Endometrial microvascular endothelial cells (primary cell): Measurements from ENCODE around the gene AUP1. TPM values are rescaled to one million over a fixed set of nuclear protein-coding genes. Genes with fewer than 3 reads are reported as not detected.
"Not testable (repeated sequence)": the region's sequence is repeated elsewhere in the genome, so short reads cannot be mapped to it uniquely, and the experiment has no call there.

ENCODE experiments used
- in situ Hi-C: cut with HindIII; loops from 2 replicates; pipeline ENCODE4 v1.10.0; 2017; ENCODE audit warnings: low sequenced_read_pairs, low pct_unique_long_range_greater_than_20kb; ENCODE audit errors: inconsistent ontology term
- total RNA-seq: library from RNA; depleted of rRNA; stranded (reverse); fragments of >200 nt; gene quantifications from one replicate; pipeline ENCODE4 v1.2.3, GENCODE V29; 2015; ENCODE audit errors: inconsistent ontology term

AUP1 gene
- total RNA-seq, 1 donor from 2014 or later = 135 TPM

DNA sequence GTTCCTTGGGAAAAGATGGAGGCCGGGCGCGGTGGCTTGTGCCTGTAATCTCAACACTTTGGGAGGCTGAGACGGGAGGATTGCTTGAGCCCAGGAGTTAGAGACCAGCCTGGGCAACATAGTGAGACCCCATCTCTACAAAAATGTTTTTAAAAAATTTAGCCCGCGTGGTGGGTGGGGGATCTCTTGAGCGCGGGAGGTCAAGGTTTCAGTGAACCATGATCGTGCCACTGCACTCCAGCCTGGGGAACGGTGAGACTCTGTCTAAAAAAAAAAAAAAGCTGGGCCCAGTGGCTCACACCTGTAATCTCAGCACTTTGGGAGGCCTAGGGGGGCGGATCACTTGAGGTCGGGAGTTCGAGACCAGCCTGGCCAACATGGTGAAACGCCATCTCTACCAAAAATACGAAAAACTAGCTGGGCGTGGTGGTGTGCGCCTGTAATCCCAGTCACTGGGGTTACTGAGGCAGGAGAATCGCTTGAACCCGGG, 45.8 kb downstream of the AUP1 start:
- in situ Hi-C loops = not testable (repeated sequence)

DNA sequence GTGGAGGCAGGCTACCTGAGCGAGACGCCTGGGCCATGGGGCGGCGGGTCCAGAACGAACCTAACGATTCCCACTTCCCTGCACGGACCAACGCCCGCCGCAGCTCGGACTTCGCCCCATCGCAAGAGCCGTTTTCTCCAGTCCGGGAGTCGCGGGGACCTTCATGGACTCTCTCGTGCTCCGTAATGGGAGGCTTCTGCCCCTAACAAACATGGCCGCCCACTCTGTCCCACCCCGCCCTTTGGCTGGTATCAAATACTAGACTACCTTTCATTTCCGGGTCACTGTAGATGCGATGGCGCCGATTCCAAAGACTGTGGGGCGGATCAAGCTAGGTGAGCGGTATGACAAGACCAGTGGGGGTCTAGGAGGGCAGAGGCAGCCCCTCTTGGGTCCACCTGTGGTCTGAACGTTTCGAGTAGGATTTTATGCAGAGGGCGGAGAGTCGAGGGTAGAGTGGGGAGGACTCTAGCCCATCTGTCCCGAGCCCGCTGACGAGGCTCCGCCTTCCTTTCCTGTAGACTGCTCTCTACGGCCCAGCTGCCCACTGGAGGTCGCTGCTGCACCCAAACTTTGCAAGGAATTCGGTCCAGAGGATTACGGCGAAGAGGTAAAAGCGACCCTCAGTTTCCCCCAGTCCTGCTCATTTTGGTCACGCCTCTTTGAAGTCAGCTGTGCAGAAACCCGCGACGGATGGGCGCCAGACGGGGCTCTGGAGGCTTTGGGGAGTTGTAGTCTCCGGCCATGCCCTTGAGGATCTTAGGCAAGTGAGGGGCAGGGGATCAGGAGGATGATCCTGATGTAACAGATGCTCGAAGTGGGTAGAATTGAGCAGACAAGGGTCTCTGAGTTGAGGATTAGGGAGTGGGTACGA, 46.5 kb downstream of the AUP1 start, which contains the start of the genes CCDC142 and TTC31:
TSS of gene CCDC142 (minus strand) at position 198 of the 874 bp plus-strand sequence. CDS start at position 37, 161 bp downstream.
TSS of gene TTC31 (plus strand) at position 281 of the 874 bp plus-strand sequence. CDS start at position 296, 15 bp downstream.
- in situ Hi-C loops = no loop called here

DNA sequence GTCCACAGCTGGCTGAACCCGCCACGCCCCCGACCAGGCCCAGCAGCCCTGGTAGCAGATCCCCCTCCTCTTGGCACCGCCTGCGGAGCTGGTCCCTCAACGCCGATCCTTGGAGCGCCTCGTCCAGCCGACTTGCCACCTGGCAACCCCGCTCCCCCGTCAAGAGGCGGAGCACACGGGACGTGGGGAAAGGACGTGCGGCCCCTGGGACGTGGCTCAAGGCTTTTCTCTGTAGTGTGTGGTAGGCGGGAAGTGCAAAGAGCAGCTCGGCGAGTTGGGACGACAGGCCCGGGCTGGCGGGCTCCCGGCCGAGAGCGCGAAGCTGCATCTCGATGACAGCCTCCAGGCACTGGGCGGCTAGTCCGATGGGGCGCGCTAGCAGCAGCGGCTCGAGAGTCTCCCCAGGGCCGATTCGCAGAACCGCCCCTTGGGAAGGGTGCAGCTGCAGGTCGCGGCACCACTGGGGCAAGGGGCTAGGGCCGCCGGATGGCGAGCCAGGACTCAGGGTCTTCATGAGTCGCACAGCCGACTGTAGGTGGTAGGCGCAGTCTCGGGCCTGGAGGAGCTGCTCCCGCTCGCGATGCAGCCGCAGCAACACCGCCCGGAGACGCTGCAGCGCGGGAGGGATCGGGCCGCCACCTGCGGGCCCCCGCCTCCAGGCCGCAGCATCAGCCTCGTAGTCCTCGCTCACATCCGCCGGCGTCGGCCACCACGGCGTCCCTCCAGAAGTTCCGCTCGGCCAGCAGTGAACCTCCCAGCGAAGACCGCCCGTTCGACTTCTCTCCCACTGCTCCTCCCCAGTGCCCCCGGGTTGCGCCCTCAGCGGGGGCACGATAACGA, 47.3 kb downstream of the AUP1 start:
- in situ Hi-C loops = no loop called here

DNA sequence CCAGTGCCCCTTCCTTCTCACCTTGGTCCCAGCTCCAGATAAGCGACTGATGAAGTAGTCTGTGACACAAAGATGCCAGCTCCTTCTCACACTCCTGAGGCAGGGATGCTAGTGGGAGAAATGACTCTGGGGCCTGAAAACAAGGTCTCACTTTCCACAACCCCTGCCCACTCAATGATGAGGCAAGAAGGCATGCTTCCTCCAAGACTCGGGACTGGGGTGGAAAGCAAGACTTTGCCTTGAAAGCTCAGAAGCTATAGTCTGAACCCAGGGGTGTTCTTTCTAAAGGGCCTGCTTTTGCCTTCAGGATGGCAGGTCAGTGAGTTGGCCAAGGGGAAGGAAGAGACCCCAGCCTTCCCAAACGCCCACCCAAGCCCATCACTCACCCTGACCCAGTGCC, 48.1 kb downstream of the AUP1 start:
- in situ Hi-C loops = no loop called here

Other genes starting within 250 kb of the AUP1 start
- 0.37 TPM for gene SLC4A5, start 186.3 kb downstream of the AUP1 start, total RNA-seq
- 121 TPM for gene DCTN1, start 149.4 kb downstream of the AUP1 start, total RNA-seq
- 0.46 TPM for gene C2orf81, start 108.1 kb downstream of the AUP1 start, total RNA-seq
- gene WDR54, start 108.0 kb downstream of the AUP1 start, total RNA-seq = 28.4 TPM
- gene RTKN, start 87.8 kb downstream of the AUP1 start, total RNA-seq = 1.0 TPM
- gene INO80B, start 74.6 kb downstream of the AUP1 start, total RNA-seq = 13.2 TPM
- 40.0 TPM for gene WBP1, start 71.3 kb downstream of the AUP1 start, total RNA-seq
- gene MOGS, start 64.3 kb downstream of the AUP1 start, total RNA-seq = 92.7 TPM
- gene MRPL53, start 57.0 kb downstream of the AUP1 start, total RNA-seq = 29.5 TPM
- gene CCDC142, start 46.7 kb downstream of the AUP1 start, total RNA-seq = 7.1 TPM
- gene TTC31, start 46.6 kb downstream of the AUP1 start, total RNA-seq = 33.7 TPM
- gene LBX2, start 30.1 kb downstream of the AUP1 start, total RNA-seq = 2.5 TPM
- 17.2 TPM for gene PCGF1, start 22.0 kb downstream of the AUP1 start, total RNA-seq
- not detected for gene TLX2, start 15.3 kb downstream of the AUP1 start, total RNA-seq
- 0.19 TPM for gene DQX1, start 3.5 kb downstream of the AUP1 start, total RNA-seq
- 42.1 TPM for gene HTRA2, start 227 bp upstream of the AUP1 start, total RNA-seq
- 0.65 TPM for gene LOXL3, start 24.2 kb upstream of the AUP1 start, total RNA-seq
- gene DOK1, start 25.0 kb upstream of the AUP1 start, total RNA-seq = 9.1 TPM
- 0.09 TPM for gene M1AP, start 118.6 kb upstream of the AUP1 start, total RNA-seq
- gene SEMA4F, start 124.5 kb upstream of the AUP1 start, total RNA-seq = 13.2 TPM